ENCODE data around the gene TPM3.
A peak's percentile ranks its signal among the peaks of the same experiment; 100 is the strongest.
"Not testable (repeated sequence)": the region's sequence is repeated elsewhere in the genome, so short reads cannot be mapped to it uniquely, and the experiment has no call there.

Gene TPM3

DNA sequence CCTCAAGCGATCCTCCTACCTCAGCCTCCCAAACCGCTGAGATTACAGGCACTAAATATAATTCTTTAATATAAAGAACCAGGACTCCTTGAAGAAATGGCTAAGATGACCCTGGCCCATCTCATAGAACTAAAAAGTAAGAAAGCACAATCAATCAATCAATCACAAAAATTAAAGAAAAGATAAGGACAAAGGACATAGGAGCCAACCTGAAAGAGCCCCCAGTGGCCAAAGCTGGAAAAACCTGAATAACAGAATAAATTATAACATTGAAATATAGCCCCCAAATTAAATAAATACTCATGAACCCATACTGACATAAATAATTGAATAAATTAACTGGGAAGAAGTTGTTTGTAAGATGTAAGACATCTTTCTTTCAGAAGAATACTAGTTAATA, 45.9 kb downstream of the TPM3 start:
- H3K27ac Mint-ChIP-seq: no peak overlapping the region
- peaks cover 5% of the 10 kb centered on the region for H3K4me1 Mint-ChIP-seq
- no peaks in the 10 kb centered on the region for H3K27me3 Mint-ChIP-seq (ENCODE audit: low read depth)
- H3K4me3 Mint-ChIP-seq: no peak overlapping the region
- no peaks in the 10 kb centered on the region for H3K9me3 Mint-ChIP-seq
- TF ChIP-seq, protein P1, sequence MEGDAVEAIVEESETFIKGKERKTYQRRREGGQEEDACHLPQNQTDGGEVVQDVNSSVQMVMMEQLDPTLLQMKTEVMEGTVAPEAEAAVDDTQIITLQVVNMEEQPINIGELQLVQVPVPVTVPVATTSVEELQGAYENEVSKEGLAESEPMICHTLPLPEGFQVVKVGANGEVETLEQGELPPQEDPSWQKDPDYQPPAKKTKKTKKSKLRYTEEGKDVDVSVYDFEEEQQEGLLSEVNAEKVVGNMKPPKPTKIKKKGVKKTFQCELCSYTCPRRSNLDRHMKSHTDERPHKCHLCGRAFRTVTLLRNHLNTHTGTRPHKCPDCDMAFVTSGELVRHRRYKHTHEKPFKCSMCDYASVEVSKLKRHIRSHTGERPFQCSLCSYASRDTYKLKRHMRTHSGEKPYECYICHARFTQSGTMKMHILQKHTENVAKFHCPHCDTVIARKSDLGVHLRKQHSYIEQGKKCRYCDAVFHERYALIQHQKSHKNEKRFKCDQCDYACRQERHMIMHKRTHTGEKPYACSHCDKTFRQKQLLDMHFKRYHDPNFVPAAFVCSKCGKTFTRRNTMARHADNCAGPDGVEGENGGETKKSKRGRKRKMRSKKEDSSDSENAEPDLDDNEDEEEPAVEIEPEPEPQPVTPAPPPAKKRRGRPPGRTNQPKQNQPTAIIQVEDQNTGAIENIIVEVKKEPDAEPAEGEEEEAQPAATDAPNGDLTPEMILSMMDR (IDR thresholded peaks at IDR 0.05; ENCODE audit: unreplicated experiment in 3 of 3): peak in 2 of 3 experiments; percentile 14 to 23
- H3K36me3 Mint-ChIP-seq (ENCODE audit: low read depth): no peaks in the 10 kb centered on the region

DNA sequence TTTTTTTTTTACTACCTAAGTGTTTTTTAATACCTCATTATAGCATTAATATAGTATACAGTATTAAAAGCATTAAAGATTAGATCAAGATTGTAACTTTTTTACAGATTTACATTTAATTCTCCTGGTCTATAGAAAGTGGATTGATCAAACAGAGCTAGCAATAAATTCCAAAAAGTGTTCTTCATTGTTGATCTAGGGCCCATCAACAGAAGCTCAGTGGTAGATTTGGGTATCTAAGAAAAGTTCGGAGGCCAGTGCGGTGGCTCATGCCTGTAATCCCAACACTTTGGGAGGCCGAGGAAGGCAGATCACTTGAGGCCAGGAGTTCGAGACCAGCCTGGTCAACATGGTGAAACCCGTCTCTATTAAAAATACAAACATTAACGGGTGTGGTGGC, 49.5 kb downstream of the TPM3 start:
- Mint-ChIP-seq H3K36me3 (ENCODE audit: low read depth) (no peaks in the 10 kb centered on the region), H3K27me3 (ENCODE audit: low read depth) (no peaks in the 10 kb centered on the region), H3K4me1 (peaks cover 6% of the 10 kb centered on the region), H3K9me3 (no peaks in the 10 kb centered on the region), H3K27ac (no peak overlapping the region), H3K4me3 (no peak overlapping the region)
- TF ChIP-seq, protein P1 (IDR thresholded peaks at IDR 0.05; ENCODE audit: unreplicated experiment in 3 of 3): no peak

- no peaks in the 10 kb centered on the region for H3K27me3 Mint-ChIP-seq (ENCODE audit: low read depth)
- peaks cover 6% of the 10 kb centered on the region for H3K4me1 Mint-ChIP-seq
- no peaks in the 10 kb centered on the region for H3K36me3 Mint-ChIP-seq (ENCODE audit: low read depth)
- no peak overlapping the region for H3K27ac Mint-ChIP-seq
- H3K9me3 Mint-ChIP-seq: no peaks in the 10 kb centered on the region
- H3K4me3 Mint-ChIP-seq: no peak overlapping the region
- TF ChIP-seq, protein P1 (IDR thresholded peaks at IDR 0.05; ENCODE audit: unreplicated experiment in 3 of 3): no peak
These were observed 50.7 kb downstream of the TPM3 start for GRCh38 chr1:154141240-154141639.

DNA sequence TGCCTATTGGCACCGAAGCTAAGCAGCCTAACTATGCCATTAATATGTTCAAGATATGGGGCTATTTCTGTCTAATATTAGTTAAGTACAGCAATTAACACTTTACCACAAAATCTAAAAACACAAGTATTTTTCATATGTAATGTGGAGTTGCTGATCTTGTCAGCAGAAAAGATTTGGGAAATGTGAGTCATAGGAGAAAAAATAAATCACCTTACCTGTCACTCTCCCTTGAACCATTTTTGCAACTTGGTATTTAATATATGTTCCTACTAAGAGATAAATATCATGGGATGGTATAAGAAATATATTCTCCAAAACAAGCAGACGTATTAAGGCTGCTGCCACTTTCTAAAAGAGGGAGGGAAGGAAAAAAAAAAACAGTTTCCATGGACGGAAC, 54.0 kb downstream of the TPM3 start:
- TF ChIP-seq, protein P1 (IDR thresholded peaks at IDR 0.05; ENCODE audit: unreplicated experiment in 3 of 3): no peak
- no peaks in the 10 kb centered on the region for H3K36me3 Mint-ChIP-seq (ENCODE audit: low read depth)
- no peaks in the 10 kb centered on the region for H3K27me3 Mint-ChIP-seq (ENCODE audit: low read depth)
- no peak overlapping the region for H3K27ac Mint-ChIP-seq
- no peak overlapping the region for H3K4me3 Mint-ChIP-seq
- H3K4me1 Mint-ChIP-seq: peaks cover 6% of the 10 kb centered on the region
- no peaks in the 10 kb centered on the region for H3K9me3 Mint-ChIP-seq

- no peaks in the 10 kb centered on the region for H3K9me3 Mint-ChIP-seq
- H3K4me1 Mint-ChIP-seq: no peaks in the 10 kb centered on the region
- H3K27ac Mint-ChIP-seq: no peak overlapping the region
- no peak overlapping the region for H3K4me3 Mint-ChIP-seq
- H3K27me3 Mint-ChIP-seq (ENCODE audit: low read depth): no peaks in the 10 kb centered on the region
- TF ChIP-seq, protein P1 (IDR thresholded peaks at IDR 0.05; ENCODE audit: unreplicated experiment in 3 of 3): no peak
- H3K36me3 Mint-ChIP-seq (ENCODE audit: low read depth): no peaks in the 10 kb centered on the region
These were observed 58.6 kb downstream of the TPM3 start for GRCh38 chr1:154133256-154133655.

DNA sequence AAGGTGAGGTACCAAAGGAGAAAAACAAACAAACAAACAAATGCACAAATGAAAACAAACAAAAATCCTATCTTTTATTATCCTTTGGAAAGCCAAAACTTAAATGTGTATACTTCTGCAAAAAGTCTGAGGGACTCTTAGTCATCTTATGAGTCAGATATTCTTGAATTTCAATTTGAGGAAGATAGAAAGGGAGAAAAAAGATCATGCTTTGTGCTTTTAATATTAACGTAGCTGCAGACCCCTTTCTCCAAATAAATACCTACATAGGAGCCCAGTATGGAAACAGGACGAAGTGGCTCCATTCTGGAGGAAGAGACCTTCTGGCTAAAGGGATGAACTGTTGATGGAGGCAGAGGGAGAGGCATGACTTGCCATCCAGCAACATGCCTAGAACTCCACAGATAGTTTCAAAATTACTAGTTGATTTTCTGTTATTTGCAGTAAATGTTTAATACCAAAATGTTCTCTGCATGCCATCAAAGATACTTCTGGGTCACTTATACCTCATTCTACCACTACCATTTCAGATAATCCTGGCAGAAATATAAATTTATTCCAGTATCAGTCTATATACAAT, 62.4 kb downstream of the TPM3 start:
- H3K27ac Mint-ChIP-seq: no peak overlapping the region
- H3K27me3 Mint-ChIP-seq (ENCODE audit: low read depth): no peaks in the 10 kb centered on the region
- H3K36me3 Mint-ChIP-seq (ENCODE audit: low read depth): no peaks in the 10 kb centered on the region
- no peaks in the 10 kb centered on the region for H3K9me3 Mint-ChIP-seq
- H3K4me3 Mint-ChIP-seq: no peak overlapping the region
- TF ChIP-seq, protein P1 (IDR thresholded peaks at IDR 0.05; ENCODE audit: unreplicated experiment in 3 of 3): no peak
- no peaks in the 10 kb centered on the region for H3K4me1 Mint-ChIP-seq

DNA sequence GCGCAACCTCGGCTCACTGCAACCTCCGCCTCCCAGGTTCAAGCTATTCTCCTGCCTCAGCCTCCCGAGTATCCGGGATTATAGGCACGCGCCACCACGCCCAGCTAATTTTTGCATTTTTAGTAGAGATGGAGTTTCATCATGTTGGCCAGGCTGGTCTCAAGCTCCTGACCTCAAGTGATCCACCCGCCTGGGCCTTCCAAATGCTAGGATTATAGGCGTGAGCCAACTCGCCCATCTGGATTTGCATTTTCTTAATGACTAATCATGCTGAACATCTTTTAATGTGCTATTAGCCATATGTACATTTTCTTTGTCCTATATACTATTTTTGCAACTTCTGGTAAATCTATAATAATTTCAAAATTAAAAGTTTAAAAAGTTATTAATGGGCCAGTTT, 68.7 kb downstream of the TPM3 start:
- H3K4me1 Mint-ChIP-seq; H3K4me3 Mint-ChIP-seq; H3K27ac Mint-ChIP-seq; H3K36me3 Mint-ChIP-seq (ENCODE audit: low read depth); H3K27me3 Mint-ChIP-seq (ENCODE audit: low read depth); H3K9me3 Mint-ChIP-seq: not testable (repeated sequence)
